Ishikawa (cell line): ENCODE data around the gene DLEC1.

ENCODE experiments used
- CEBPB ChIP-seq: IDR thresholded peaks from 2 replicates; pipeline ENCODE4 v1.6.1; 2012
- CREB1 ChIP-seq: IDR thresholded peaks from 2 replicates; pipeline ENCODE4 v1.6.1; 2012; ENCODE audit warnings: low read depth
- EP300 ChIP-seq: IDR thresholded peaks from 2 replicates; pipeline ENCODE4 v1.6.1; 2012; ENCODE audit warnings: borderline replicate concordance
- MAX ChIP-seq: IDR thresholded peaks from 2 replicates; pipeline ENCODE4 v1.6.1; 2012
- RAD21 ChIP-seq: IDR thresholded peaks from 2 replicates; pipeline ENCODE4 v1.6.1; 2012; ENCODE audit warnings: low read depth
- YY1 ChIP-seq: IDR thresholded peaks from 2 replicates; pipeline ENCODE4 v1.6.1; 2012; ENCODE audit warnings: low read depth
- TF ChIP-seq, protein P1 (sequence below): IDR thresholded peaks from 2 replicates; pipeline ENCODE4 v1.6.1; 2012
- TF ChIP-seq, protein P2 (sequence below): IDR thresholded peaks from 2 replicates; pipeline ENCODE4 v1.6.1; 2012; ENCODE audit warnings: low read depth, mild to moderate bottlenecking

DNA sequence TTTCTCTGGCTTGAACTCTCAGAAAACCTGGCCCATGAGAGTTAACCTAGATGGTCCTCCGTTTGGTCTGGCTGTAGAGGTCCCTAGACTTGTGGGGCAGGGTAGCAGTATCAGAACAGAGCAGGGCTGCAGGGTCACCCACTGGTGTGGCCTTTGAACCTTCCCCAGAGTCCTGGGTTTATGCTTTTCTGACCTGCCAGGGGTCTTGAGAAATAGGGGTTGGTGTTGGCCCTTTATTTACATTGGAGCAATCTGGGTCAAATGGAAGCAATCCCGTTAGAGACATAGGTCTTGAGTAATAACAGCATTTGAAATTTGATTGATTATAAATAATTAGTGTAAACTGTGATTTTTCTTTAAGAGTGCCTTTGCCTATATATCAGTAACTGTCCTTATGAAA, 23.8 kb downstream of the DLEC1 start:
- TF ChIP-seq, protein P1, sequence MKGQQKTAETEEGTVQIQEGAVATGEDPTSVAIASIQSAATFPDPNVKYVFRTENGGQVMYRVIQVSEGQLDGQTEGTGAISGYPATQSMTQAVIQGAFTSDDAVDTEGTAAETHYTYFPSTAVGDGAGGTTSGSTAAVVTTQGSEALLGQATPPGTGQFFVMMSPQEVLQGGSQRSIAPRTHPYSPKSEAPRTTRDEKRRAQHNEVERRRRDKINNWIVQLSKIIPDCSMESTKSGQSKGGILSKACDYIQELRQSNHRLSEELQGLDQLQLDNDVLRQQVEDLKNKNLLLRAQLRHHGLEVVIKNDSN = no peak
- TF ChIP-seq, protein P2, sequence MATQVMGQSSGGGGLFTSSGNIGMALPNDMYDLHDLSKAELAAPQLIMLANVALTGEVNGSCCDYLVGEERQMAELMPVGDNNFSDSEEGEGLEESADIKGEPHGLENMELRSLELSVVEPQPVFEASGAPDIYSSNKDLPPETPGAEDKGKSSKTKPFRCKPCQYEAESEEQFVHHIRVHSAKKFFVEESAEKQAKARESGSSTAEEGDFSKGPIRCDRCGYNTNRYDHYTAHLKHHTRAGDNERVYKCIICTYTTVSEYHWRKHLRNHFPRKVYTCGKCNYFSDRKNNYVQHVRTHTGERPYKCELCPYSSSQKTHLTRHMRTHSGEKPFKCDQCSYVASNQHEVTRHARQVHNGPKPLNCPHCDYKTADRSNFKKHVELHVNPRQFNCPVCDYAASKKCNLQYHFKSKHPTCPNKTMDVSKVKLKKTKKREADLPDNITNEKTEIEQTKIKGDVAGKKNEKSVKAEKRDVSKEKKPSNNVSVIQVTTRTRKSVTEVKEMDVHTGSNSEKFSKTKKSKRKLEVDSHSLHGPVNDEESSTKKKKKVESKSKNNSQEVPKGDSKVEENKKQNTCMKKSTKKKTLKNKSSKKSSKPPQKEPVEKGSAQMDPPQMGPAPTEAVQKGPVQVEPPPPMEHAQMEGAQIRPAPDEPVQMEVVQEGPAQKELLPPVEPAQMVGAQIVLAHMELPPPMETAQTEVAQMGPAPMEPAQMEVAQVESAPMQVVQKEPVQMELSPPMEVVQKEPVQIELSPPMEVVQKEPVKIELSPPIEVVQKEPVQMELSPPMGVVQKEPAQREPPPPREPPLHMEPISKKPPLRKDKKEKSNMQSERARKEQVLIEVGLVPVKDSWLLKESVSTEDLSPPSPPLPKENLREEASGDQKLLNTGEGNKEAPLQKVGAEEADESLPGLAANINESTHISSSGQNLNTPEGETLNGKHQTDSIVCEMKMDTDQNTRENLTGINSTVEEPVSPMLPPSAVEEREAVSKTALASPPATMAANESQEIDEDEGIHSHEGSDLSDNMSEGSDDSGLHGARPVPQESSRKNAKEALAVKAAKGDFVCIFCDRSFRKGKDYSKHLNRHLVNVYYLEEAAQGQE = no peak
- TF ChIP-seq YY1 (no peak), RAD21 (no peak), EP300 (no peak), CEBPB (no peak), CREB1 (no peak), MAX (no peak)
